GM18861 (cell line): ENCODE data around the gene TXNDC8.

Experiments used
- ATAC-seq: cut with Tn5 transposase; IDR thresholded peaks from one replicate; pipeline ENCODE4 v1.9.1; 2021; ENCODE audit not compliant: unreplicated experiment

The TXNDC8 gene

DNA sequence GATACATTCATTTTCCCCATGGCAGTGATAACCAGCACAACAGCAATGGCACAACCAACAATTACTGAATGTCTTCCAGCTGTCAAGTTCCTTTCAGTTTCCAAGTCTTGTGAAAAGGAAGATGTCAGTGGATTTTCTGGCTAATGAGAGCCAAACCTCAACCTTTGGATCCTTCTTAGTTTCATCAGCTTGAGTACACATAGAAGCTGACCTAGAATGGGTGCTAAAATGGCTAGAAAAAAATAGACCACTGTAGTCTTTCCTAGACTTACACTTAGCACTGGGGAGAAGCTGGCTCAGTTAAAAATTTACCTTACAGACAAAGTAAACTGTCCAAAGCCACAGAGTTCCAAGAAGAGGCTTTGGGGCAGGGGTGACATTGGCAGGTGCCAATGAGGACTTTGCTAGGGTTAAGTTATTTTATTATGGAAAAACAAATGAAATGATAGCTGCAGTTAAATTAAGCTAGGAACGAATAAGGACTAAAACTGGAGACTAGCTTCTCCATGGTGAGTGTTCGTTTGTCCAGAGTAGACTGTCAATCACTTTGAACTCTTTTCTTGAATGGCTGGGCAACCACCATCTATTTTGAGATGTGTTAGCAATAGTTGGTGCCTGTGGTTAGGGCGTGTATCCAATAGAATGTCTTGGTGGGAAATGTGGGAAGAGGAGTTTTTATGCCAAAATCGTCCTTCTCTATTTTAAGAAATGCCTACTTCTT is 55.5 kb downstream of the TXNDC8 start:
- no peak for ATAC-seq

DNA sequence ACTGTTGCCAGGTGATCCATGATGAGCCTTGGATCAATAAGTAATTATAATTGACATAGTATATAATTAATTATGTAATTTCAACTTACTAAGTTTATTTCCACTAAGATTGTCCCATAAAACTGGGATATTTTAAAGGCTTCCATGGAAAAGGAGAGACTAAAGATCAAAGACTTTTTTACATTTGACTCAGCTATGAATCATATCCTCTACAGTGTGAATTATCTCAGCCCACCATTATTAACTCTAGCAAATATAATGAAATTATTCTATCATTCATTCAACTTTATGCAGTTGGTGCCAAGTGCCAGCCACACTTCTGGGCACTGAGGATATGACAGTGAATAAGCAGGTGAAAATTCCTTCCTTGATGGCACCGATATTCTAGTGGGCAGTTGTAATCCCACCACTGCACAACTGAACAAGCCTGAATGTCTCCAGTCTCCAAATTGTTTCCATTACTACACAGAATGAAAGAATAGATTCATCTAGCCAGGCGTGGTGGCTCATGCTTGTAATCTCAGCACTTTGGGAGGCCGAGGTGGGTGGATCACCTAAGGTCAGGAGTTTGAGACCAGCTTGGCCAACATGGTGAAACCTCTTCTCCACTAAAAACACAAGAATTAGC is 59.5 kb downstream of the TXNDC8 start:
- ATAC-seq, result no peak

DNA sequence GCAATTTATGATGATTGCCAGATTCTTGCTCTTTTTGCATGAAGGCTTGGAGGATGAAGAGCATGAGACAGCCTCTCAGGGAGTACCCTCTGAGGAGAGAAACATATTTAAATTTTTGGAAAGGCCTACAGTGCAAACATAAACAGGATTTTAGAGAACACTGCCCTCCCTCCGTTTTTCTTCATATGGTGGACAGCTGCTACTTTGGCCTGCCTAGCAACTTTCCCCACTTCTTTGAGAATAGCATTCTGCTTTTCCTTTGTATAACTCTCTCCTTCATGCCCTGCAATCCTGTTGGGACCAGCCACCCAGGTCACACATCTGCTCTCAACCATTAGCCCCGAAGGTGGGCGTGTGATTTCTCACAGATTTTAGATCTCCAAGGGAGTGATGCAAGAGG is 60.9 kb downstream of the TXNDC8 start:
- ATAC-seq, result no peak

DNA sequence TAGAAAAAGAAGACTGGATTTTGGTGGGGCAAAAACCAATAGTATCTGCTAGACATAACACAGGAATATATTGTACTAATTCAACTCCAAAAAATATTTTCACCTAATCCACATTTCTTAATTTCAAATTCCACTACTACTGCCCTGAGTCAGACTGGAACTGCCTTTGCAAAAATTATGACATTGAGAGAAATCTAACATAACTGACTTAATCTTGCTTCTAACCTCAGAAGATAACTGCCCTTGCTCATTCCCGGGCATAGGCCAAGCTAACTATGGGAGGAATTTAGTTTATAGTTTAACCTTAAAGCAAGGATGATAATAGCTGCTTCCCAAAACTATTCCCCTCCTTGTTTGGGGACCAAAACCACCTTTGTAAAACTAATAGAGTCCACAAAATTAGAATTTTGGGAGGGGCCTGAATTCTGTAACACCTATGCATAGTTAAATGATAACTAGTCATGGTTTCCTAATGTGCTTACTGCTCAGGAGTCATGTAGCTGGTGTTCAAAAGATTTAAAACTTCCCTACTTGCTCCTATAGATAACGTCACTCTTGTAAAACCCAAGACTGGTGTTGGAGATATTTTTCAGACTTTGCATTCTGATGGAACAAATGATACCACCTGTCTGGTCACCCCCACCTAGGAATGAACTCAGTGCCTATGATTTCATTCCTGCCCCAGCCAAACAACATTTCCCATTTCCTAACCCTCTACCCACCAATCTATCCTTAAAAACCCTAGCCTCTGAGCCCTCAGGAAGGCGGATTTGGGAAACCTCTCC is 67.3 kb downstream of the TXNDC8 start:
- ATAC-seq, result no peak

DNA sequence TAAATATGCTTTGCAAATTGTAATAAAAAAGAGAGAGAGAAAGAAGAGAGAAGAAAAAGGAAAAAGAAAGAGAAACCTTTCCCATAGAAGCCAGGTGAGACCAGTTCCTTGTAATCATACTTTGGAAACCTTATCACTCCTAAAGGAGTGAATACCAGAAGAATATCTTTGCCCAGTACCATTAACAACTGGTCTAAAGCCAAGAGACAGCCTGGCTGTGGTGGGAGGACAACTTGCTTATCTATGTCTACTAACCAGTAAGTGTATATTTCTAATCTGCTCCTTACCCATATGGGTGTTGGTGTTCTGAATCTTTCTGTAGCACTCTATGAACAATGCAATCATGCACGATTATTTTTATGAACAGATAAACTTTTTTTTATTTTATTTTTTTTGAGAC is 70.9 kb downstream of the TXNDC8 start:
- ATAC-seq, result no peak

DNA sequence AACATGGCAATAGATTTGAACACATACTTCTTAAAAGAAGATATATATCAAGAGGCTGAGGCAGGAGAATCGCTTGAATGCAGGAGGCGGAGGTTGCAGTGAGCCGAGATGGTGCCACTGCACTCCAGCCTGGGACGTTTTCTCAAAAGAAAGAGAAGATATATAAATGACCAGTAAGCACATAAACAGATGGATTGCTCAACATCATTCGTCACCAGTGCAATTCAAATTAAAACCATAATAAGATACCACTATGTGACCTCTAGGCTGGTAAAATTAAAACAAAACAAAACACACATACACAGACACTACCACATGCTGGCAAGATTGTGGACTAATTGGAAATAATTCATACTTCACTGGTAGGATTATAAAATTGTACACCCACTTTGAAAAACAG is 76.0 kb downstream of the TXNDC8 start:
- ATAC-seq, result no peak

DNA sequence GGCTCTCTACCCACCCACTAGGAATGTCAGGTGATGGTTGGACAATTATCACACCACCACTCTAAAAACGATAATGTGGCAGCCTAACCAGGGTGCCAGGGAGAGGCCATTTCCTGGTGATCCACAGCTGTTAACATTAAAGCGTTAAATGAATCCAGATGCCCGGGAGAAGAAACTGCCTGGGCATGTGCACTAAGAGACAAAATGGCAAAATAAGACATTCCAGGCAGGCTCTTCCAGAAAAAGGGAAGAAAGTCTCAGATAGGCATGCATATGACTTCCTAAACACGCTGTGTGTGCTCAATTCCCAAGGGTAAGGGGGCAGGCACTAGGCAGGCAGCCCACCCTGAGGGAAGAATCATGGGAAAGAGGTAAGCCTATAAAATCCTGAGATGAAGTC is 76.8 kb downstream of the TXNDC8 start:
- ATAC-seq, result no peak

DNA sequence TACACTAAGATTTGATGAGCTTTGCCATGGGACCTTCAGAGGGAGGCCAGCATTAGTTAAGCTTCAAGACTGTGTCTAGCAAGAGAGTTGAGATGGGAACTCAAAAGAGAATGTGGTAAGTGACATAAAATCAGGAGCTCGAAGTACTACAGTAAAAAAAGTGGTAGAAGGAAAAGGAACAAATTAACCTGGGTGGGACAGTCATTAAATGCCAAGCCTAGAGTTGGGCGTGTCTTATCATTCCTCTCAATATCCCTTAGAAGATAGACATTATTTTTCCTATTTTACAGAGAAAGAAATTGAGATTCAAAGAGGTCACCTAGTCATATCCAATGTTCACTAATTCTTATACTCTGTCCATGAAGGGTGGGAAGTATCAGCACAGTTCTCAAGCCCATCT is 78.1 kb downstream of the TXNDC8 start:
- ATAC-seq, result no peak

DNA sequence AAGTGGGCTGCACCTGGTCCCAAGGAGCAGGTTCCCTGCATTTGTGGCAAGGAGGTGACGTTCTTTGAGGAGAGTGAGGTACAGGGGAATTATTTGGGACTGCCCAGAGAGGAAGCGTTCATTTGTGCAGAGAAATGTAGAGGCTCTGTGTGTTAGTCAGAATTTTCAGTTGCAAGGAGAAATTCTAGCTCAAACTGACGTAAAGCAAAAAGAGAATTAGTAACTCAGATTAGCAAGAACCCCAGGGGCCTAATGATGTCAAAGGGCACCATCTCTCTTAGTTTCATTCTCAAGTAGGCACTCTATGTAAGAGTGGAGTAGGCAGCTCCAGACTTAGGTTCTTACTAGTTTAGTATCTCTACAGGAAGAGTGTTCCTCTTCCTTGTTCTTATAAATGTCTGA is 79.0 kb downstream of the TXNDC8 start:
- ATAC-seq, result no peak

DNA sequence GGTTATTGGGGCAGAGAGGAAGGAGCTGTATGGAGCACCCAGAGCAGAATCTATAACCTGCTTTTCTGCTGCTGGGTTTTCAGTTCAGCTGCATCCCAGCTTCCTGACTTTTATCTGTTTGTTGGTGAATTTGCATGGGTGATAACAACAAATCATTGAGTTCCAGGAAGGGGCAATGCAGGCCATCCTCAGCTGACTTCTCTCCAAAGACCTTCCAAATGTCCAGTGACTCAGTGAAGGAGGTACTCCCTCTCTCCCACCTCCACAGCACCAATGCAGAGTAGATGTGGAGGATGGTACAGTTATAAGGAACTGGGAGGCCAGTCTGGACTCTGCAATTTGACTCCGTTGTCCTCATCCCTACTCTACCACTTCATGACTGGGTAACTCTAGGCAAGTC is 79.7 kb downstream of the TXNDC8 start:
- ATAC-seq, result no peak

DNA sequence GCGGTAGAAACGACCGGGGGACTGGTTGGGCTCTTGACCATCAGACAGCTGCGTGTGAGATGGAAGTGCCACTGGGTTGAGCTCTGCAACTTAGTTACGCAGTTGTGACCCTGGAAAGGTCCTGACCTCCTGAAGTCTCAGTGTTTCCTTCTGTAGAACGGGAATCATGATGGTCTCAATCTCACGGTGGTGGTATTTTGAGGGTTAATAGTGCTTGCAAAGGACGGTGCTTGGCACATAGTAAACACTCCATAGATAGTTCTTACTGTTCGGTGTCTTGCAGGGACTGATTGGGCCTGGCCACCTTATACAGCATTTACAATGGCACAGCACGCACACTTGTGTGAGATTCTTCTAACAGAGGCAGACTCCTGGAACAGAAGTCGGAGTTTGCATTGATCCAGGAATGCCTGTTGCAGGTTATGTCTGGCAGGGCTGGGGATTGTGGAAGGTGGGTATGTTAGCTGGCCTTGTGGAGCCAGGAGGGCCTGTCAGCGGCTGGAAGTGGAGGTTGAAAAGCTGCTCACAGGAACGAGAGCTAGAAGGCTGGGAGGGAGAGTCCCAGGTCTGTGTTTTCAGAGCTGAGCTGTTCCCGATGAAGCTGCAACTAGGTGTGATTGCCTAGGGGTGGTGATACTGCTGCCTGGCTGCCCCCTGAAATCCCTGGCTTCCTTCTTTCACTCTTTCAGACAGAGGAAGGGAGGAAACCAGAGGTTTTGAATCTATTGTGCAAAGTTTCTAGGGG is 80.4 kb downstream of the TXNDC8 start:
- ATAC-seq, result no peak

DNA sequence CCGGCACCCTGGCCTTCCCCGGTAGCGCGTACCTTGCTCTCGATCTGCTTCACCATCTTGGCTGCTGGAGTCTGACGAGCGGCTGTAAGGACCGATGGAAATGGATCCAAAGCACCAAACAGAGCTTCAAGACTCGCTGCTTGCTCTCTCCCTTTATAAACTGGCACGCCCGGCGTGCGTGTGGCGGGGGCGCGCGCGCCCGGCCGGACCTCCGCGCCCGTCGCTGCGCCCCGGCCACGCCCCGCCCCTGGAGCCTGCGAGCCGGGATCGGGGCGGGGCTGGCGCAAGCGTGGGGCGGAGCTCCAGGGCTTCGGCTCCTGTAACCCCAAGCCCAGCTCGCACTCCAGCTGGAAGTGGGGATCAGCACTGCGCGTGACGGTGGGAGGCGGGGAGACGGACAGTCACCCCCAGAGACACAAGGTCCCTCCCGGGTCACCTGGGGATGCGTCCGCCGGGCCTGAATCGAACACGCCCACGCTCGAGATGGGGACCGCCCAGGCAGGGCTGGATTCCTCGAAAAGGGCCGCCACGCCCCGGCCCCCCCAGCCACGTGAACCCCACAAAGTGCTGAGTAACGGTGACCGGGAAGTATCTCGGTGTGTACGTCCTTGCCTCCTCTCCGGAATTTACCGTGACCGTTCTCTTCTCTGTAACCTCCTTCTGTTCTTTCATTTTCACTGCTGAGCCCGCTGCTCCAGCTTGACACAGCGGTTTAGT is 81.1 kb downstream of the TXNDC8 start, which contains the start of gene TXN:
TSS of gene TXN (minus strand) at position 128 of the 717 bp plus-strand sequence. CDS start at position 56, 72 bp downstream.
- peak; percentile 55 for ATAC-seq

DNA sequence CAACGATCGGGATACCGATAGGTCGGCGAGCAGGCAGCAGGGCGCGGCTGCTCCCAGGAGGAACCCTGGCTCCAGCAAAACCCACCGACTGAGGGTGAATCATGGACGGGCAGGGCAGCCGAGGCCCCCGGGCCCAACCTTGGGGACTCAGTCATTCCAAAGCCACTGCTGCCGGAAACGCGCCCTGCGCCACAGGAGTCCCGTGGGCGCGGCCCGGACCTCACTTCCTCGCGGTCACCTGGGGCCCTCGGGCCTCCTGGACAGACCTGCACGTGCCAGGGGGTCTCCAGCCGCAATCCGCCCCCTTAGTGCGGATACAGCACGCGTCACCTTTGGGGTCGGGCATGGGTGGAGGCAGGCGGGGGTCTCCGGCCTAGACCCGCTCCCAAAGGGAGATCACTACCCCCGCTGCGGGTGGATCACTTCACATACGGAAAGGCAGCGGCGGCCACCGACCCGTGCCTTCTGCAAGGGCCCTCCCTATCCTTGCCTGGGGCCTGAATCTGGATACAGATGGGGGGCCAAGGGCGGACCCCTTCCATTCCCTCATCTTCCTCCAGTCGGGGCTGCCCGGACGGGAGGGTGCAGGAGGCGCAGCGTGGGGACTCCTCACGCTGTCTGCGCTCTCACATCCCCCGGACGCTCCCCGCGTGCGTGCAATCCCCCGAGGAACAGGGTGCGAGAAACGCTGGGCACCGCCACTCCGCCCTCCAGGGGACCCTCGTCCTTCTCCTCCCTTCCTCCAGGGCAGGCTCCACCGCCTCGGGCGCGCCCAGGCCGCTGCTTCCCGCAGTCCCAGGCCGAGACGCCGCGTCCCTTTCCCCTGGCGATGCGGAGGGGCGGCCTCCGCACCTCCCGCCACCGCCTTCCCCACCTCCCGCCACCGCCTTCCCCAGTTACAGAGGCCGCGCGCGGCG is 81.9 kb downstream of the TXNDC8 start:
- peak; percentile 5 for ATAC-seq

DNA sequence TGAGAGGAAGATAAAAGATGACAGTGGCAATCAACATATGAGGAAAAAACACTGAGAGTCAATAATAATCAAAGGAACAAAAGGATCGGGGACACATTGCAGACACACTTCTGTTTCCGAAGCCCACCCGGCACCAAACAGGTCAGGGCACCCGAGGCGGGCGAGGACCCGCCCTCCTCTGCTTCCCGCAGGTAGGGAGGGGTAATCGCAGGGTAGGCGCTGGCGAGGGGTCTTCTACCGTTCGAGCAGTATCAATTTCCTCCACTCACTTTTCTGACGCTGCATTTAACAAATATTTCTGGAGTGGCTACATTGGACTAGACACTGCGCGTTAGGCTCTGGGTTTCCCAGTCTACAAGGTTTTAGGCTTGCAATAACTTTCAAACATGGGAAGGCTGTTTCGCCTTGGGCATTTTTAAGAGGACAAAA is 82.6 kb downstream of the TXNDC8 start:
- no peak for ATAC-seq

DNA sequence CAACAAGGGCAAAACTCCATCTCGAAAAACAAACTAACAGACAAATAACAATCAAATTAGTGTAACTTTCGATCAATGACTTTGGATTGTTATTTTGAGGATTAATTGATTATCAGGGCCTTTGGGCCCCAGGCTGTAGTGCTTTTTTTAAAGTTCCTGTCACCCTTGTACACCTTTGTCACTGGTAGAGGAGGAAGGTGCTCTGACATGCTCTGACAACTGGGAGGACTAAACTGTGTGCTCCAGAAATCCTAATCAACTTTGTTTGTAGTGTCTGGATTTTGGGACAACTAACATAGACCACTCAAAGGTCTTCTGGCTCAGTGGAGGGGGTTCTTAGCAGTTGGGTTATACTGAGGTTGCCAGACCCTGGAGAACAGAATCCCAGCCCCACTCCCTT is 83.2 kb downstream of the TXNDC8 start:
- ATAC-seq, result no peak
